ENCODE data around the gene NR4A3.
"Not testable (repeated sequence)": the region's sequence is repeated elsewhere in the genome, so short reads cannot be mapped to it uniquely, and the experiment has no call there.

- not testable (repeated sequence) for TF ChIP-seq STAT5B (CRISPR knock-in tag; IDR thresholded peaks at IDR 0.05); CTCF (CRISPR knock-in tag; IDR thresholded peaks at IDR 0.05); MAFF (IDR thresholded peaks at IDR 0.05; ENCODE audit: low read depth, low read length); ZNF792 (CRISPR knock-in tag; IDR thresholded peaks at IDR 0.05); POLR2A (IDR thresholded peaks at IDR 0.05; ENCODE audit: insufficient read depth in 1 of 2, low read depth in 2 of 2, low read length in 2 of 2); SMC3 (IDR thresholded peaks at IDR 0.05; ENCODE audit: low read length); ARNT (IDR thresholded peaks at IDR 0.05); JUN (CRISPR knock-in tag; IDR thresholded peaks at IDR 0.05); CEBPZ (IDR thresholded peaks at IDR 0.05; ENCODE audit: low read length); TBP (CRISPR knock-in tag; IDR thresholded peaks at IDR 0.05); RXRA (CRISPR knock-in tag; IDR thresholded peaks at IDR 0.05); BCLAF1 (IDR thresholded peaks at IDR 0.05); ZC3H13 (CRISPR knock-in tag; IDR thresholded peaks at IDR 0.05)
Measured at GRCh38 chr9:99857576-99857975, 35.9 kb downstream of the NR4A3 start.

Data from HepG2 (cell line).